ENCODE measurements around the gene ZBTB1. TPM values are rescaled to one million over a fixed set of nuclear protein-coding genes. Genes with fewer than 3 reads are reported as not detected.

Gene ZBTB1
- total and polyA plus RNA-seq, 7 experiments from 2014 or later: 42.4 to 119 (median 97.7) TPM

- H3K36me3 ChIP-seq (ENCODE audit: control insufficient read depth in 2 of 3, insufficient read depth in 3 of 3, low read length in 3 of 3): peaks cover 15 to 51% (median 24%) of the 10 kb centered on the region in 3 experiments
- Mint-ChIP-seq H3K27ac (peak overlapping the region in 3 of 9 donors; percentile 6 to 81 (median 21)), H3K4me1 (peaks cover 22 to 57% (median 42%) of the 10 kb centered on the region in 7 donors), H3K4me3 (no peak overlapping the region), H3K9me3 (no peaks in the 10 kb centered on the region), H3K36me3 (peaks cover 6 to 43% (median 23%) of the 10 kb centered on the region in 5 donors), H3K27me3 (no peaks in the 10 kb centered on the region)
- H3K9me3 ChIP-seq (ENCODE audit: control insufficient read depth in 2 of 3, low read length in 3 of 3): no peaks in the 10 kb centered on the region
- ChIA-PET POLR2A (interaction anchor here (1.0 to 15.8 kb wide), 4 partner anchors 9 to 27 kb away, joined by 3 to 157 read pairs (median 8); partner anchors contain the start of genes ZBTB1 and ZBTB25), CTCF (interaction anchor here (1.3 to 2.7 kb wide), 3 partner anchors 9 to 23 kb away, joined by 5 to 9 read pairs (median 6); no protein-coding TSS in a partner anchor)
- DNase-seq: no peak
- H3K27ac ChIP-seq (ENCODE audit: low read depth, low read length): no peak overlapping the region
- peaks cover 0 to 13% of the 10 kb centered on the region in 2 donors for H3K4me1 ChIP-seq (ENCODE audit: control insufficient read depth in 2 of 2, insufficient read depth in 2 of 2, low read length in 2 of 2)
- no peaks in the 10 kb centered on the region for H3K27me3 ChIP-seq (ENCODE audit: control insufficient read depth in 2 of 2, insufficient read depth in 2 of 2, low read length in 2 of 2)
- ATAC-seq: no peak
- no peak overlapping the region for H3K4me3 ChIP-seq (ENCODE audit: low read length)
- intact Hi-C loops (cut with micrococcal nuclease): no loop called here
Observed at GRCh38 chr14:64488590-64489099, 15.9 kb upstream of the ZBTB1 start.

DNA sequence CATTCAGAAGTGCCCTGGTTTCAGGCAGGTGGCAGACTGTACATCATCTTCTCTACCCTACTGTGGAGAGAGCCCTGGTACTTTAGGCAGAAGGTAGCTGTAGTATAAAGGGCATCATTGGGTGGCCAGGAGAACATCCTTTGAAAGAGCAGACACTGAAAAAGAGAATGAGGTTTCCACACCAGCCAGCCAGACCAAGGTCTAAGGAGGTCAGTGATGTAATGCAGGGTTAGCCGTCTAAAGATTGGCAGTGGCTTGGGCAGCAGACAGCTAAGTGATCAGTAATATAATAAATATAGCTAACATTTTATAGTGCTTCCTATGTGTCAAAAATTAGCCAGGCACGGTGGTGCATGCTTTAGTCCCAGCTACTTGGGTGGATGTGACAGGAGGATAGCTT, 12.9 kb upstream of the ZBTB1 start:
- ATAC-seq (no peak), DNase-seq (no peak)
- Mint-ChIP-seq H3K4me1 (peaks cover 42 to 77% (median 64%) of the 10 kb centered on the region in 7 donors), H3K9me3 (no peaks in the 10 kb centered on the region), H3K27ac (peak overlapping the region in 5 of 9 donors; percentile 40 to 76 (median 46)), H3K36me3 (peaks cover 6 to 51% (median 31%) of the 10 kb centered on the region in 5 donors), H3K27me3 (no peaks in the 10 kb centered on the region), H3K4me3 (peak overlapping the region in 3 of 10 donors; percentile 30 to 68 (median 48))
- ChIA-PET POLR2A (interaction anchor here (0.6 to 15.8 kb wide), 3 partner anchors 12 to 17 kb away, joined by 3 to 157 read pairs (median 3); partner anchors contain the start of genes ZBTB1 and ZBTB25), CTCF (interaction anchor here (0.9 kb wide), 1 partner anchor 19 kb away, joined by 4 read pairs; no protein-coding TSS in a partner anchor)
- H3K36me3 ChIP-seq (ENCODE audit: control insufficient read depth in 2 of 3, insufficient read depth in 3 of 3, low read length in 3 of 3): peaks cover 13 to 42% (median 22%) of the 10 kb centered on the region in 3 experiments
- no peaks in the 10 kb centered on the region for H3K27me3 ChIP-seq (ENCODE audit: control insufficient read depth in 2 of 2, insufficient read depth in 2 of 2, low read length in 2 of 2)
- no peaks in the 10 kb centered on the region for H3K9me3 ChIP-seq (ENCODE audit: control insufficient read depth in 2 of 3, low read length in 3 of 3)
- H3K27ac ChIP-seq (ENCODE audit: low read depth, low read length): no peak overlapping the region
- no peak overlapping the region for H3K4me3 ChIP-seq (ENCODE audit: low read length)
- H3K4me1 ChIP-seq (ENCODE audit: control insufficient read depth in 2 of 2, insufficient read depth in 2 of 2, low read length in 2 of 2): peaks cover 1 to 28% of the 10 kb centered on the region in 2 donors
- intact Hi-C loops (cut with micrococcal nuclease): no loop called here

DNA sequence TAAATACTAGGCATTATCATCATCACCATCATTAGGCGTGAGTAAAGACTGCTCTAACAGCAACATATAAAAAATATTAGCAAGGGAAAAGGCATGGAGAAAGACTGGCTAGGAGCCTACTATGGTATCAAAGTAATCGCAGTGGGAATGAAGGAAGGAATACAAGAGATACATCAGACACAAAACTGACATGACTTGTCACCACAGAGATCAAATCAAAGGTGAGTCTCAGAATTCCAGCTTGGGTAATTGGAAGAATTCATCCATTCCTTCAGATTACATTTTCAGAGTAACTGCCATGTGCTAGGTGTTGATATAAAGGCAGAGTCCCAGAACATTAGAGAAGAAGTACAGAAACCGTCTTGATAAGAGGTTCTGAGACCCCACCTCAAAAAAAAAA, 11.1 kb upstream of the ZBTB1 start:
- no peaks in the 10 kb centered on the region for H3K9me3 ChIP-seq (ENCODE audit: control insufficient read depth in 2 of 3, low read length in 3 of 3)
- DNase-seq: no peak
- POLR2A ChIA-PET: interaction anchor here (0.9 to 15.8 kb wide), 2 partner anchors 10 to 54 kb away, joined by 3 to 157 read pairs; partner anchors contain the start of genes ZBTB1 and ZBTB25
- Mint-ChIP-seq H3K36me3 (peaks cover 6 to 48% (median 39%) of the 10 kb centered on the region in 5 donors), H3K4me3 (peak overlapping the region in 9 of 10 donors; percentile 0 to 68 (median 41)), H3K9me3 (no peaks in the 10 kb centered on the region), H3K27me3 (no peaks in the 10 kb centered on the region), H3K27ac (peak overlapping the region in 6 of 9 donors; percentile 23 to 71 (median 68)), H3K4me1 (peaks cover 52 to 82% (median 71%) of the 10 kb centered on the region in 7 donors)
- H3K36me3 ChIP-seq (ENCODE audit: control insufficient read depth in 2 of 3, insufficient read depth in 3 of 3, low read length in 3 of 3): peaks cover 5 to 24% (median 5%) of the 10 kb centered on the region in 3 experiments
- intact Hi-C loops (cut with micrococcal nuclease): loop anchor here in 1 of 2 donors (1.0 kb wide), 1 partner anchor 10 kb away; the partner anchor contains the start of gene ZBTB25
- no peak overlapping the region for H3K4me3 ChIP-seq (ENCODE audit: low read length)
- H3K27ac ChIP-seq (ENCODE audit: low read depth, low read length): no peak overlapping the region
- no peaks in the 10 kb centered on the region for H3K27me3 ChIP-seq (ENCODE audit: control insufficient read depth in 2 of 2, insufficient read depth in 2 of 2, low read length in 2 of 2)
- CTCF ChIA-PET: interaction anchor here (1.3 kb wide), 2 partner anchors 16 to 19 kb away, joined by 4 read pairs; no protein-coding TSS in a partner anchor
- H3K4me1 ChIP-seq (ENCODE audit: control insufficient read depth in 2 of 2, insufficient read depth in 2 of 2, low read length in 2 of 2): peaks cover 8 to 41% of the 10 kb centered on the region in 2 donors
- ATAC-seq: no peak

DNA sequence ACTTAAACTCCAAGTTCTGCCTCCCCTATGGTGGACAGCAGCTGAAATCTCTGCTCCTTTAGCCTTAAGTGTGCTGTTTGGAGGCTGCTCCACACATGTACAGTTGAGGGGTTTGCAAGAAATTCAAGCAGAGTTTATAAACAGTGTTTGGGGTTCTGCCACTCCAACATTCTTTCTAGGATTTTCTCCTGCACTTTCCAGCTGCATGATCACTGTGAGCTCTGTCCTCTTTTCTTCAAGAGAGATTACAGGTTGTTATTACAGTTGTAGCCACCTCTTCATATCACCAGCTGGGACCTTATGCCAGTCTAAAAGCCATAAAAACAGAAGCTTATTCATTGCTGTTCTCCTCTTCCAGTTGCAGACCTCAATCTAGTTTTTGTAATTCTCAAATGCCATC, 9.3 kb upstream of the ZBTB1 start:
- Histone ChIP-seq H3K36me3 (ENCODE audit: control insufficient read depth in 2 of 3, insufficient read depth in 3 of 3, low read length in 3 of 3) (peaks cover 0 to 12% (median 5%) of the 10 kb centered on the region in 3 experiments), H3K4me1 (ENCODE audit: control insufficient read depth in 2 of 2, insufficient read depth in 2 of 2, low read length in 2 of 2) (peaks cover 16 to 56% of the 10 kb centered on the region in 2 donors), H3K9me3 (ENCODE audit: control insufficient read depth in 2 of 3, low read length in 3 of 3) (no peaks in the 10 kb centered on the region), H3K27ac (ENCODE audit: low read depth, low read length) (no peak overlapping the region), H3K4me3 (ENCODE audit: low read length) (no peak overlapping the region), H3K27me3 (ENCODE audit: control insufficient read depth in 2 of 2, insufficient read depth in 2 of 2, low read length in 2 of 2) (no peaks in the 10 kb centered on the region)
- peaks cover 6 to 44% (median 39%) of the 10 kb centered on the region in 5 donors for H3K36me3 Mint-ChIP-seq
- ATAC-seq (no peak), DNase-seq (no peak)
- peak overlapping the region in 4 of 10 donors; percentile 1 to 76 (median 36) for H3K4me3 Mint-ChIP-seq
- POLR2A ChIA-PET: interaction anchor here (0.6 to 15.8 kb wide), 3 partner anchors 8 to 16 kb away, joined by 3 to 157 read pairs (median 3); partner anchors contain the start of genes ZBTB1 and ZBTB25
- CTCF ChIA-PET: interaction anchor here (0.8 to 3.4 kb wide), 4 partner anchors 8 to 16 kb away, joined by 3 to 13 read pairs (median 8); no protein-coding TSS in a partner anchor
- intact Hi-C loops (cut with micrococcal nuclease): no loop called here
- peaks cover 61 to 94% (median 86%) of the 10 kb centered on the region in 7 donors for H3K4me1 Mint-ChIP-seq
- H3K27me3 Mint-ChIP-seq: no peaks in the 10 kb centered on the region
- H3K9me3 Mint-ChIP-seq: no peaks in the 10 kb centered on the region
- H3K27ac Mint-ChIP-seq: peak overlapping the region in 4 of 9 donors; percentile 10 to 84 (median 62)

- ChIA-PET POLR2A (interaction anchor here (0.6 to 15.8 kb wide), 7 partner anchors 6 to 418 kb away, joined by 3 to 157 read pairs (median 5); partner anchors contain the start of genes ZBTB1 and ZBTB25), CTCF (interaction anchor here (0.6 to 3.4 kb wide), 6 partner anchors 10 to 153 kb away, joined by 3 to 13 read pairs (median 6); no protein-coding TSS in a partner anchor)
- Histone ChIP-seq H3K9me3 (ENCODE audit: control insufficient read depth in 2 of 3, low read length in 3 of 3) (no peaks in the 10 kb centered on the region), H3K36me3 (ENCODE audit: control insufficient read depth in 2 of 3, insufficient read depth in 3 of 3, low read length in 3 of 3) (peaks cover 0 to 7% (median 5%) of the 10 kb centered on the region in 3 experiments), H3K27me3 (ENCODE audit: control insufficient read depth in 2 of 2, insufficient read depth in 2 of 2, low read length in 2 of 2) (no peaks in the 10 kb centered on the region), H3K4me1 (ENCODE audit: control insufficient read depth in 2 of 2, insufficient read depth in 2 of 2, low read length in 2 of 2) (peaks cover 31 to 57% of the 10 kb centered on the region in 2 donors), H3K4me3 (ENCODE audit: low read length) (no peak overlapping the region), H3K27ac (ENCODE audit: low read depth, low read length) (peak overlapping the region; percentile 4)
- Mint-ChIP-seq H3K27ac (peak overlapping the region in 8 of 9 donors; percentile 43 to 86 (median 77)), H3K4me3 (peak overlapping the region in 8 of 10 donors; percentile 37 to 77 (median 66)), H3K27me3 (no peaks in the 10 kb centered on the region), H3K4me1 (peaks cover 59 to 88% (median 71%) of the 10 kb centered on the region in 7 donors), H3K9me3 (no peaks in the 10 kb centered on the region), H3K36me3 (peaks cover 0 to 34% (median 30%) of the 10 kb centered on the region in 5 donors)
- no peak for ATAC-seq
- peak in 1 of 9 donors; percentile 17 for DNase-seq
- intact Hi-C loops (cut with micrococcal nuclease): loop anchor here in 1 of 2 donors (1.0 kb wide), 1 partner anchor 15 kb away; no protein-coding TSS in a partner anchor
Observed at GRCh38 chr14:64496764-64497163, 7.8 kb upstream of the ZBTB1 start.

DNA sequence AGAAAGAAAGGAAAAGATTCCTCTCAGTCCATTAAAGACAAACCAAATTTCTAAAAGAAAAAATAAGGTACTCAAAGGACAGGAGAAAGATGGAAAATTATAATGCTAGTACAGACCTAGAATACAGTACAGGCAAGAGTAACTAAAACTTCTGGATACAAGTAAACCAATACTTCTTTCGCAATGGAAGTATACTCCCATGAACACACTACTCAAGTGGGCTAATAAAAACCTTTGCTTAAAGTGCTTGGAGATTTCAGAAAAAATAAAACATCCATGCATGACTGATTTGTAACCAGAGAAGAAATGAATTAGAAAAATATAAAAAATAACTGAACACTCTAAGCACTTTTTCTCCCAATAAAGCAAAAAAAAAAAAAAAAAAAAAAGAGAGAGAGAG, 4.5 kb upstream of the ZBTB1 start:
- POLR2A ChIA-PET: interaction anchor here (1.3 to 6.5 kb wide), 4 partner anchors 10 to 30 kb away, joined by 3 to 157 read pairs (median 21); no protein-coding TSS in a partner anchor
- peaks cover 0 to 8% (median 3%) of the 10 kb centered on the region in 3 experiments for H3K36me3 ChIP-seq (ENCODE audit: control insufficient read depth in 2 of 3, insufficient read depth in 3 of 3, low read length in 3 of 3)
- Mint-ChIP-seq H3K27ac (peak overlapping the region; percentile 80 to 100 (median 99)), H3K9me3 (peaks cover 0 to 3% (median 0%) of the 10 kb centered on the region in 11 donors), H3K36me3 (peaks cover 0 to 26% (median 15%) of the 10 kb centered on the region in 5 donors), H3K4me3 (peak overlapping the region; percentile 72 to 100 (median 90)), H3K27me3 (peaks cover 0 to 3% (median 0%) of the 10 kb centered on the region in 5 donors), H3K4me1 (peaks cover 41 to 62% (median 52%) of the 10 kb centered on the region in 7 donors)
- no peaks in the 10 kb centered on the region for H3K27me3 ChIP-seq (ENCODE audit: control insufficient read depth in 2 of 2, insufficient read depth in 2 of 2, low read length in 2 of 2)
- no peak for ATAC-seq
- H3K4me3 ChIP-seq (ENCODE audit: low read length): no peak overlapping the region
- peak overlapping the region; percentile 99 for H3K27ac ChIP-seq (ENCODE audit: low read depth, low read length)
- H3K4me1 ChIP-seq (ENCODE audit: control insufficient read depth in 2 of 2, insufficient read depth in 2 of 2, low read length in 2 of 2): peaks cover 37 to 39% of the 10 kb centered on the region in 2 donors
- intact Hi-C loops (cut with micrococcal nuclease): loop anchor here in 1 of 2 donors (5.0 kb wide), 2 partner anchors 33 to 53 kb away; partner anchors contain the start of gene AKAP5
- H3K9me3 ChIP-seq (ENCODE audit: control insufficient read depth in 2 of 3, low read length in 3 of 3): no peaks in the 10 kb centered on the region
- CTCF ChIA-PET: interaction anchor here (0.6 kb wide), 1 partner anchor 19 kb away, joined by 3 read pairs; no protein-coding TSS in a partner anchor
- no peak for DNase-seq

All from naive thymus-derived CD4-positive, alpha-beta T cell (primary cell).